ENCODE data around the gene OPRD1.

DNA sequence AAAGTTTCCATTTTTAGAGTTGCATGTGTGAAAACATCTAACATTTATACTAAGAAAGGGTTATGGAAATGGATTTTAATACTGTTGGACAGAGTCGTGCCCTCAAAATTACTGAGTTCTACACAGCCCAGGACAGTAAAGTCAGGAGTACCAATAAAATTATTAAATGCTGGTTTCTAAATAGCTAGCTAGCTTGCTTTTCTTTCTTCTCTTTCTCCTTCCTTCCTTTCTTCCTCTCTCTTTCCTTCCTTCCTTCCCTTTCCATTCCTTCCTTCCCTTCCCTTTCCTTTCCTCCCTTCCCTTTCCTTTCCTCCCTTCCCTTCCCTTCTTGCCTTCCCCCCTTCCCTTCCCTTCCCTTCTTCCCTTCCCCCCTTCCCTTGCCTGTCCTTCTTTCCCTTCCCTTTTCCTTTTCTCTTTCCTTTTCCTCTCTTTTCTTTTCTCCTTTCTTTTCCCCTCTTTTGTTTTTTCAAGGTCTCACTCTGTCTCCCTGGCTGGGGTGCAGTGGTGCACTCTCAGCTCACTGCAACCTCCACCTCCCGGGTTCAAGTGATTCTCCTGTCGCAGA, 41.3 kb upstream of the OPRD1 start:
- TF ChIP-seq, protein P1, sequence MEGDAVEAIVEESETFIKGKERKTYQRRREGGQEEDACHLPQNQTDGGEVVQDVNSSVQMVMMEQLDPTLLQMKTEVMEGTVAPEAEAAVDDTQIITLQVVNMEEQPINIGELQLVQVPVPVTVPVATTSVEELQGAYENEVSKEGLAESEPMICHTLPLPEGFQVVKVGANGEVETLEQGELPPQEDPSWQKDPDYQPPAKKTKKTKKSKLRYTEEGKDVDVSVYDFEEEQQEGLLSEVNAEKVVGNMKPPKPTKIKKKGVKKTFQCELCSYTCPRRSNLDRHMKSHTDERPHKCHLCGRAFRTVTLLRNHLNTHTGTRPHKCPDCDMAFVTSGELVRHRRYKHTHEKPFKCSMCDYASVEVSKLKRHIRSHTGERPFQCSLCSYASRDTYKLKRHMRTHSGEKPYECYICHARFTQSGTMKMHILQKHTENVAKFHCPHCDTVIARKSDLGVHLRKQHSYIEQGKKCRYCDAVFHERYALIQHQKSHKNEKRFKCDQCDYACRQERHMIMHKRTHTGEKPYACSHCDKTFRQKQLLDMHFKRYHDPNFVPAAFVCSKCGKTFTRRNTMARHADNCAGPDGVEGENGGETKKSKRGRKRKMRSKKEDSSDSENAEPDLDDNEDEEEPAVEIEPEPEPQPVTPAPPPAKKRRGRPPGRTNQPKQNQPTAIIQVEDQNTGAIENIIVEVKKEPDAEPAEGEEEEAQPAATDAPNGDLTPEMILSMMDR (conservative IDR thresholded peaks at IDR 0.05; ENCODE audit: low read depth, low read length), result no peak
- no peak for TF ChIP-seq EZH2 (IDR thresholded peaks at IDR 0.05; ENCODE audit: borderline replicate concordance, low read depth, low read length, poor library complexity, severe bottlenecking)

Measured in A673 (cell line).